Measurements from ENCODE around the gene VPS16. TPM values are rescaled to one million over a fixed set of nuclear protein-coding genes. Genes with fewer than 3 reads are reported as not detected.
"Not testable (repeated sequence)": the region's sequence is repeated elsewhere in the genome, so short reads cannot be mapped to it uniquely, and the experiment has no call there.

VPS16 gene
- total RNA-seq, 1 donor from 2014 or later, result 31.3 TPM

GRCh38 chr20:2806351-2806701, 34.2 kb upstream of the VPS16 start:
- DNase-seq (ENCODE audit: low read depth), result no peak

GRCh38 chr20:2807019-2807418, 33.5 kb upstream of the VPS16 start:
- no peak for DNase-seq (ENCODE audit: low read depth)

GRCh38 chr20:2807929-2808328, 32.6 kb upstream of the VPS16 start:
- DNase-seq (ENCODE audit: low read depth), result not testable (repeated sequence)

- DNase-seq (ENCODE audit: low read depth), result no peak
Measured at GRCh38 chr20:2809690-2810089, 30.9 kb upstream of the VPS16 start.

- no peak for DNase-seq (ENCODE audit: low read depth)
Measured at GRCh38 chr20:2812189-2812588, 28.4 kb upstream of the VPS16 start.

- DNase-seq (ENCODE audit: low read depth), result no peak
Measured at GRCh38 chr20:2814076-2814475, 26.5 kb upstream of the VPS16 start.

- DNase-seq (ENCODE audit: low read depth), result peak; percentile 99
Measured at GRCh38 chr20:2814587-2815051, 25.9 kb upstream of the VPS16 start, which contains the start of gene C20orf141. C20orf141 (plus strand) TSS chr20:2814987; CDS start chr20:2815185, 198 bp downstream.

- DNase-seq (ENCODE audit: low read depth), result no peak
Measured at GRCh38 chr20:2815242-2815900, 25.2 kb upstream of the VPS16 start.

GRCh38 chr20:2816030-2816582, 24.4 kb upstream of the VPS16 start, which contains the start of gene TMEM239:
TMEM239 (plus strand) TSS chr20:2816364; CDS start chr20:2816555, 191 bp downstream.
- no peak for DNase-seq (ENCODE audit: low read depth)

GRCh38 chr20:2816583-2817340, 23.8 kb upstream of the VPS16 start:
- DNase-seq (ENCODE audit: low read depth), result no peak

- no peak for DNase-seq (ENCODE audit: low read depth)
Measured at GRCh38 chr20:2817341-2817726, 23.2 kb upstream of the VPS16 start.

- no peak for DNase-seq (ENCODE audit: low read depth)
Measured at GRCh38 chr20:2817891-2818595, 22.5 kb upstream of the VPS16 start.

- no peak for DNase-seq (ENCODE audit: low read depth)
Measured at GRCh38 chr20:2820084-2820895, 20.3 kb upstream of the VPS16 start.

GRCh38 chr20:2820896-2821869, 19.4 kb upstream of the VPS16 start:
- no peak for DNase-seq (ENCODE audit: low read depth)

- DNase-seq (ENCODE audit: low read depth), result peak; percentile 46
Measured at GRCh38 chr20:2822073-2822472, 18.5 kb upstream of the VPS16 start.

GRCh38 chr20:2825761-2826160, 14.8 kb upstream of the VPS16 start:
- DNase-seq (ENCODE audit: low read depth), result no peak

- no peak for DNase-seq (ENCODE audit: low read depth)
Measured at GRCh38 chr20:2826655-2827054, 13.9 kb upstream of the VPS16 start.

GRCh38 chr20:2829376-2829775, 11.2 kb upstream of the VPS16 start:
- no peak for DNase-seq (ENCODE audit: low read depth)

GRCh38 chr20:2831206-2831605, 9.3 kb upstream of the VPS16 start:
- not testable (repeated sequence) for DNase-seq (ENCODE audit: low read depth)

GRCh38 chr20:2833761-2834160, 6.8 kb upstream of the VPS16 start:
- DNase-seq (ENCODE audit: low read depth), result no peak

Measured in myocyte (in vitro differentiated cells).